Smooth muscle cell (in vitro differentiated cells): Measurements from ENCODE around the gene CGB5. TPM values are rescaled to one million over a fixed set of nuclear protein-coding genes. Genes with fewer than 3 reads are reported as not detected.
A peak's percentile ranks its signal among the peaks of the same experiment; 100 is the strongest.

Source experiments
- DNase-seq: peaks from one replicate; lab custom pipeline; 2025; ENCODE audit not compliant: unreplicated experiment; lab: John Stamatoyannopoulos, UW
- H2AFZ ChIP-seq: fragments of 200-600 bp; sonication (generic); 2 replicates; pipeline ENCODE4 v1.6.0; 2016; ENCODE audit warnings: antibody characterized with exemption, low read depth, mild to moderate bottlenecking
- H3F3A ChIP-seq: fragments of 200-600 bp; sonication (generic); 2 replicates; pipeline ENCODE4 v1.6.0; 2017; ENCODE audit warnings: antibody characterized with exemption, low read depth
- H3K27ac ChIP-seq: fragments of 200-600 bp; sonication (generic); 2 replicates; pipeline ENCODE4 v1.5.1; 2016; ENCODE audit warnings: low read depth, mild to moderate bottlenecking
- H3K27me3 ChIP-seq: fragments of 200-600 bp; sonication (generic); 2 replicates; pipeline ENCODE4 v1.6.1; 2016; ENCODE audit warnings: low read depth, mild to moderate bottlenecking
- H3K36me3 ChIP-seq: fragments of 200-600 bp; sonication (generic); 2 replicates; pipeline ENCODE4 v1.5.1; 2016; ENCODE audit warnings: low read depth
- H3K4me1 ChIP-seq: fragments of 200-600 bp; sonication (generic); 2 replicates; pipeline ENCODE4 v1.5.1; 2016; ENCODE audit warnings: low read depth
- H3K4me2 ChIP-seq: fragments of 200-600 bp; sonication (generic); 2 replicates; pipeline ENCODE4 v1.6.0; 2016; ENCODE audit warnings: mild to moderate bottlenecking
- H3K4me3 ChIP-seq: fragments of 200-600 bp; sonication (generic); 2 replicates; pipeline ENCODE4 v1.5.1; 2016; ENCODE audit warnings: mild to moderate bottlenecking
- H3K79me2 ChIP-seq: fragments of 200-600 bp; sonication (generic); 2 replicates; pipeline ENCODE4 v1.6.0; 2016; ENCODE audit warnings: low read depth, mild to moderate bottlenecking
- H3K9ac ChIP-seq: fragments of 200-600 bp; sonication (generic); 2 replicates; pipeline ENCODE4 v1.6.0; 2016; ENCODE audit warnings: low read depth
- H3K9me3 ChIP-seq: fragments of 200-600 bp; sonication (generic); replicated peaks from 2 replicates; pipeline ENCODE4 v1.5.1; 2016; ENCODE audit warnings: low read depth
- H4K20me1 ChIP-seq: fragments of 200-600 bp; sonication (generic); 2 replicates; pipeline ENCODE4 v1.6.0; 2016; ENCODE audit warnings: low read depth
- WGBS: methylation state at CpG from one replicate; pipeline ENCODE4 v1.1.7; 2016; ENCODE audit warnings: low lambda C conversion rate; 5-methylcytosine and 5-hydroxymethylcytosine counted together
- microRNA-seq: library from miRNA; unstranded; fragments of <30 nt; microRNA quantifications from one replicate; pipeline ENCODE4, GENCODE V29; 2016; ENCODE audit warnings: borderline number of aligned reads
- polyA plus RNA-seq: library from polyadenylated mRNA; unstranded; fragments of >200 nt; fragmentation: Nextera tagmentation; extraction: Ambion mirVana; gene quantifications from 2 replicates; pipeline ENCODE4 v1.2.1, GENCODE V29; 2016
- small RNA-seq: library from RNA; depleted of rRNA; stranded (forward); fragments of <200 nt; gene quantifications from one replicate; pipeline ENCODE3, GENCODE V24; 2014
- total RNA-seq: library from RNA; depleted of rRNA; stranded (reverse); fragments of >200 nt; gene quantifications from 2 replicates; pipeline ENCODE4 v1.2.3, GENCODE V29; 2014
- TF ChIP-seq, protein P1 (sequence below): fragments of 200-600 bp; sonication (generic); IDR thresholded peaks from 2 replicates; pipeline ENCODE4 v1.5.1; 2017; ENCODE audit warnings: borderline replicate concordance, mild to moderate bottlenecking, antibody characterized with exemption; ENCODE audit not compliant: insufficient read depth, poor library complexity, severe bottlenecking

The CGB5 gene
- total and polyA plus RNA-seq, 2 experiments from 2014 or later: 2.0 TPM; not detected in 1

GRCh38 chr19:49086296-49086695, 42.6 kb downstream of the CGB5 start:
- WGBS: 72% methylated on average over 11 of the region's 11 CpGs
- no peaks in the 10 kb centered on the region for H3K27me3 ChIP-seq
- H2AFZ ChIP-seq: no peak overlapping the region
- no peaks in the 10 kb centered on the region for H3K36me3 ChIP-seq
- peak overlapping the region; percentile 72 for H3K27ac ChIP-seq
- peaks cover 59% of the 10 kb centered on the region for H3K79me2 ChIP-seq
- H4K20me1 ChIP-seq: peaks cover 57% of the 10 kb centered on the region
- TF ChIP-seq, protein P1, sequence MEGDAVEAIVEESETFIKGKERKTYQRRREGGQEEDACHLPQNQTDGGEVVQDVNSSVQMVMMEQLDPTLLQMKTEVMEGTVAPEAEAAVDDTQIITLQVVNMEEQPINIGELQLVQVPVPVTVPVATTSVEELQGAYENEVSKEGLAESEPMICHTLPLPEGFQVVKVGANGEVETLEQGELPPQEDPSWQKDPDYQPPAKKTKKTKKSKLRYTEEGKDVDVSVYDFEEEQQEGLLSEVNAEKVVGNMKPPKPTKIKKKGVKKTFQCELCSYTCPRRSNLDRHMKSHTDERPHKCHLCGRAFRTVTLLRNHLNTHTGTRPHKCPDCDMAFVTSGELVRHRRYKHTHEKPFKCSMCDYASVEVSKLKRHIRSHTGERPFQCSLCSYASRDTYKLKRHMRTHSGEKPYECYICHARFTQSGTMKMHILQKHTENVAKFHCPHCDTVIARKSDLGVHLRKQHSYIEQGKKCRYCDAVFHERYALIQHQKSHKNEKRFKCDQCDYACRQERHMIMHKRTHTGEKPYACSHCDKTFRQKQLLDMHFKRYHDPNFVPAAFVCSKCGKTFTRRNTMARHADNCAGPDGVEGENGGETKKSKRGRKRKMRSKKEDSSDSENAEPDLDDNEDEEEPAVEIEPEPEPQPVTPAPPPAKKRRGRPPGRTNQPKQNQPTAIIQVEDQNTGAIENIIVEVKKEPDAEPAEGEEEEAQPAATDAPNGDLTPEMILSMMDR: no peak
- H3K4me3 ChIP-seq: peak overlapping the region; percentile 79
- peak overlapping the region; percentile 92 for H3K9ac ChIP-seq
- no peaks in the 10 kb centered on the region for H3K9me3 ChIP-seq
- H3F3A ChIP-seq: no peaks in the 10 kb centered on the region
- H3K4me2 ChIP-seq: peak overlapping the region; percentile 84
- DNase-seq: no peak
- peaks cover 18% of the 10 kb centered on the region for H3K4me1 ChIP-seq

GRCh38 chr19:49091391-49092038, 47.9 kb downstream of the CGB5 start:
- Histone ChIP-seq H3K4me2 (no peak overlapping the region), H3K27ac (no peak overlapping the region), H3K4me3 (no peak overlapping the region), H3F3A (peaks cover 12% of the 10 kb centered on the region), H3K9ac (no peak overlapping the region), H3K4me1 (peaks cover 10% of the 10 kb centered on the region), H3K36me3 (no peaks in the 10 kb centered on the region), H4K20me1 (peaks cover 100% of the 10 kb centered on the region), H3K9me3 (no peaks in the 10 kb centered on the region), H2AFZ (no peak overlapping the region), H3K27me3 (no peaks in the 10 kb centered on the region), H3K79me2 (peaks cover 85% of the 10 kb centered on the region)
- 97% methylated on average over 17 of the region's 17 CpGs for WGBS
- DNase-seq: no peak
- TF ChIP-seq, protein P1: no peak

- Histone ChIP-seq H3K4me3 (no peak overlapping the region), H2AFZ (no peak overlapping the region), H3K79me2 (peaks cover 73% of the 10 kb centered on the region), H3K27ac (no peak overlapping the region), H3K9ac (no peak overlapping the region), H3K4me1 (no peaks in the 10 kb centered on the region), H3K4me2 (no peak overlapping the region), H3K9me3 (no peaks in the 10 kb centered on the region), H3K27me3 (no peaks in the 10 kb centered on the region), H3K36me3 (no peaks in the 10 kb centered on the region), H4K20me1 (peaks cover 100% of the 10 kb centered on the region), H3F3A (peaks cover 22% of the 10 kb centered on the region)
- TF ChIP-seq, protein P1: no peak
- DNase-seq: no peak
- WGBS: 99% methylated on average over 6 of the region's 6 CpGs
Measured at GRCh38 chr19:49092686-49093085, 49.0 kb downstream of the CGB5 start.

Small RNA genes within 50 kb of the gene (microRNA-seq; reads per million reads assigned to microRNA genes)
- gene MIR6798: not detected

Small RNA genes within 50 kb of the gene (small RNA-seq; reads per million reads assigned to genes)
- gene MIR6798 (0.26 reads per million, percentile 2 among the genes with 10 or more reads in this experiment), gene RN7SL708P (not detected)

Other genes starting within 250 kb of the CGB5 start
- 11.8 and 24.9 TPM in 2 replicates for gene BCAT2, start 232.8 kb upstream of the CGB5 start, total RNA-seq
- gene BCAT2, start 232.8 kb upstream of the CGB5 start, polyA plus RNA-seq: 30.9 and 45.4 TPM in 2 replicates
- 14.8 and 19.3 TPM in 2 replicates for gene HSD17B14, start 207.4 kb upstream of the CGB5 start, total RNA-seq
- 16.4 and 16.9 TPM in 2 replicates for gene HSD17B14, start 207.4 kb upstream of the CGB5 start, polyA plus RNA-seq
- 2.6 and 4.4 TPM in 2 replicates for gene PLEKHA4, start 175.2 kb upstream of the CGB5 start, total RNA-seq
- 32.6 and 39.2 TPM in 2 replicates for gene PLEKHA4, start 175.2 kb upstream of the CGB5 start, polyA plus RNA-seq
- gene PPP1R15A, start 171.4 kb upstream of the CGB5 start, total RNA-seq: 88.5 and 99.3 TPM in 2 replicates
- 339 and 357 TPM in 2 replicates for gene PPP1R15A, start 171.4 kb upstream of the CGB5 start, polyA plus RNA-seq
- 0.18 TPM in 1 of 2 replicates, not detected in the other for gene TULP2, start 145.1 kb upstream of the CGB5 start, total RNA-seq
- gene TULP2, start 145.1 kb upstream of the CGB5 start, polyA plus RNA-seq: 1.2 and 1.8 TPM in 2 replicates
- 146 and 221 TPM in 2 replicates for gene NUCB1, start 143.5 kb upstream of the CGB5 start, total RNA-seq
- gene NUCB1, start 143.5 kb upstream of the CGB5 start, polyA plus RNA-seq: 292 and 329 TPM in 2 replicates
- 0.27 TPM in 1 of 2 replicates, not detected in the other for gene DHDH, start 110.1 kb upstream of the CGB5 start, total RNA-seq
- 0.87 and 1.0 TPM in 2 replicates for gene DHDH, start 110.1 kb upstream of the CGB5 start, polyA plus RNA-seq
- 42.8 and 124 TPM in 2 replicates for gene BAX, start 89.0 kb upstream of the CGB5 start, total RNA-seq
- gene BAX, start 89.0 kb upstream of the CGB5 start, polyA plus RNA-seq: 153 and 185 TPM in 2 replicates
- gene FTL, start 78.5 kb upstream of the CGB5 start, total RNA-seq: 5,371 and 5,904 TPM in 2 replicates
- gene FTL, start 78.5 kb upstream of the CGB5 start, polyA plus RNA-seq: 11,768 and 12,053 TPM in 2 replicates
- 40.8 and 58.1 TPM in 2 replicates for gene GYS1, start 50.5 kb upstream of the CGB5 start, total RNA-seq
- 75.2 and 82.6 TPM in 2 replicates for gene GYS1, start 50.5 kb upstream of the CGB5 start, polyA plus RNA-seq
- 74.3 and 89.4 TPM in 2 replicates for gene RUVBL2, start 50.0 kb upstream of the CGB5 start, total RNA-seq
- gene RUVBL2, start 50.0 kb upstream of the CGB5 start, polyA plus RNA-seq: 117 and 123 TPM in 2 replicates
- gene LHB, start 26.8 kb upstream of the CGB5 start, total RNA-seq: not detected in 2 replicates
- 0.39 TPM in 1 of 2 replicates, not detected in the other for gene LHB, start 26.8 kb upstream of the CGB5 start, polyA plus RNA-seq
- not detected in 2 replicates for gene CGB3, start 19.5 kb upstream of the CGB5 start, total RNA-seq
- gene CGB3, start 19.5 kb upstream of the CGB5 start, polyA plus RNA-seq: 0.45 and 1.8 TPM in 2 replicates
- gene CGB2, start 12.0 kb upstream of the CGB5 start, total RNA-seq: 2.3 TPM in 1 of 2 replicates, not detected in the other
- gene CGB2, start 12.0 kb upstream of the CGB5 start, polyA plus RNA-seq: 1.3 TPM in 1 of 2 replicates, not detected in the other
- not detected in 2 replicates for gene CGB1, start 7.0 kb upstream of the CGB5 start, total RNA-seq
- not detected in 2 replicates for gene CGB1, start 7.0 kb upstream of the CGB5 start, polyA plus RNA-seq
- not detected in 2 replicates for gene CGB8, start 5.3 kb downstream of the CGB5 start, total RNA-seq
- gene CGB8, start 5.3 kb downstream of the CGB5 start, polyA plus RNA-seq: 1.0 and 7.4 TPM in 2 replicates
- gene CGB7, start 13.9 kb downstream of the CGB5 start, total RNA-seq: 1.3 and 2.0 TPM in 2 replicates
- gene CGB7, start 13.9 kb downstream of the CGB5 start, polyA plus RNA-seq: 2.5 and 7.6 TPM in 2 replicates
- gene NTF4, start 21.0 kb downstream of the CGB5 start, total RNA-seq: 1.2 and 1.8 TPM in 2 replicates
- 1.4 and 7.8 TPM in 2 replicates for gene NTF4, start 21.0 kb downstream of the CGB5 start, polyA plus RNA-seq
- not detected in 2 replicates for gene KCNA7, start 28.9 kb downstream of the CGB5 start, total RNA-seq
- 0.08 and 0.18 TPM in 2 replicates for gene KCNA7, start 28.9 kb downstream of the CGB5 start, polyA plus RNA-seq
- 164 and 200 TPM in 2 replicates for gene SNRNP70, start 41.6 kb downstream of the CGB5 start, total RNA-seq
- 206 and 216 TPM in 2 replicates for gene SNRNP70, start 41.6 kb downstream of the CGB5 start, polyA plus RNA-seq
- 11.7 and 16.5 TPM in 2 replicates for gene LIN7B, start 70.5 kb downstream of the CGB5 start, total RNA-seq
- 24.7 and 30.7 TPM in 2 replicates for gene LIN7B, start 70.5 kb downstream of the CGB5 start, polyA plus RNA-seq
- gene C19orf73, start 75.3 kb downstream of the CGB5 start, total RNA-seq: 0.54 and 2.9 TPM in 2 replicates
- 0.74 and 1.7 TPM in 2 replicates for gene C19orf73, start 75.3 kb downstream of the CGB5 start, polyA plus RNA-seq
- 3.2 and 10.9 TPM in 2 replicates for gene PPFIA3, start 75.7 kb downstream of the CGB5 start, total RNA-seq
- 16.3 and 20.3 TPM in 2 replicates for gene PPFIA3, start 75.7 kb downstream of the CGB5 start, polyA plus RNA-seq
- gene HRC, start 111.5 kb downstream of the CGB5 start, total RNA-seq: 1.1 TPM in 1 of 2 replicates, not detected in the other
- gene HRC, start 111.5 kb downstream of the CGB5 start, polyA plus RNA-seq: 0.06 and 0.84 TPM in 2 replicates
- gene TRPM4, start 113.9 kb downstream of the CGB5 start, total RNA-seq: 15.0 and 27.7 TPM in 2 replicates
- 32.1 and 47.0 TPM in 2 replicates for gene TRPM4, start 113.9 kb downstream of the CGB5 start, polyA plus RNA-seq